Fibroblast of the conjunctiva (primary cell): Measurements from ENCODE around the gene DRG1.
"Not testable (repeated sequence)": the region's sequence is repeated elsewhere in the genome, so short reads cannot be mapped to it uniquely, and the experiment has no call there.

Source experiments
- DNase-seq: peaks from one replicate; pipeline ENCODE4 v3.0.0-alpha.2; 2010; ENCODE audit warnings: low read depth

DRG1 gene, protein sequence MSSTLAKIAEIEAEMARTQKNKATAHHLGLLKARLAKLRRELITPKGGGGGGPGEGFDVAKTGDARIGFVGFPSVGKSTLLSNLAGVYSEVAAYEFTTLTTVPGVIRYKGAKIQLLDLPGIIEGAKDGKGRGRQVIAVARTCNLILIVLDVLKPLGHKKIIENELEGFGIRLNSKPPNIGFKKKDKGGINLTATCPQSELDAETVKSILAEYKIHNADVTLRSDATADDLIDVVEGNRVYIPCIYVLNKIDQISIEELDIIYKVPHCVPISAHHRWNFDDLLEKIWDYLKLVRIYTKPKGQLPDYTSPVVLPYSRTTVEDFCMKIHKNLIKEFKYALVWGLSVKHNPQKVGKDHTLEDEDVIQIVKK

DNA sequence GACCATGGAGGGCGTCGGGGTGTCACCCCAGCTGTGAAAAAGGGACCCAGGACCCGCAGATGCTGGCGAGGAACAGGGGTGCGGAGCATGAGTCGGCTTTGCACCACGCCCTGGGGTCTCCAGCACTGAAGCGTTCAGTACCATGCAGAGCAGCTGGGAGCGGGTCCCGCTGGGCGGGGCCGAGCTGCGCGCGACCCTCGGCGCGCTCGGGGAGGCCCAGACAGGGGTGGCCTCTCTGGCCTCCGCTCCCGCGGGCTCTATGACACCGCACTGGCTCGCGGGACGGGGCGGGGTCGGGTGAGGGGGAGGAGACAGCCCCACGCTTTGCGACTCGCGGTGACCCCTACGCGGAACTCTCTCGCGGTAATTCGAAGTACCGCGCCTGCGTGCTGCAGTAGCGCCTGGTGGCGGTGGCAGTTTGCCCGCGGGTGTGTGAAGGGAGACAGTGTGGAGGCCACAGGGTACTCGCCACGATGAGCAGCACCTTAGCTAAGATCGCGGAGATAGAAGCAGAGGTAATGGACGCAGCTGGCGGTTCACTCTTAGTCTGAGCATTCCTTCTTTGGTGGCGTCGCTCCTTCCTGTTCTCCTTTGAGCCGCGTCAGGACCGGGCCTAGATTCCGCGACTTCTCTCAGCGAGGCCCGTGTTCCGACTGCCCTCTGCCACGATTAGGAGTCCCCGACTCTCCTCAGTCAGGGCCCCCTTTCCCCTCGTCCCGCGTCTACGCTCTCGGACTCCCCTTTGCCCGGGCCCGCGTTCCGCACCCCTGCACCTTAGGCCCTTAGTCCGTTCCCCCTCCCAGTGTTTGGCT, at the start of gene DRG1:
Gene DRG1, plus strand, starts transcription at position 394 of the 812 bp plus-strand sequence. Its CDS starts 80 bp downstream, at position 474.
- DNase-seq, result peak; percentile 92

DNA sequence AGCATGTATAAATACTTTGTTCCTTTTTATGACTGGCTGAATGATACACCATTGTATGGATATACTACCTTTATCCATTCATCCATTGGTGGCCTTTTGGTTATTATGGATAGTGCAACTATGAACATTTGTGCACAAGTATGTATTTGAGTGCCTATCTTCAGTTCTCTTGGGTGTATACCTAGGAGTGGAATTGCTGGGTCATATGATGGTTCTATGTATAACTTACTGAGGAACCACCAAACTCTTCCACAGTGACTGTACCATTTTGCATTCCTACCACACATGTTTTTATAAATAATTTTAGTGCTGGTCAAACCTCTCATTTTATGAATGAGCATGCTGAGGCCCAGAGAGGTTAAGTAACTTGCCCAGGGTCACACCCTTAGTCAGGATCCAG, 49.4 kb upstream of the DRG1 start:
- DNase-seq, result no peak

DNA sequence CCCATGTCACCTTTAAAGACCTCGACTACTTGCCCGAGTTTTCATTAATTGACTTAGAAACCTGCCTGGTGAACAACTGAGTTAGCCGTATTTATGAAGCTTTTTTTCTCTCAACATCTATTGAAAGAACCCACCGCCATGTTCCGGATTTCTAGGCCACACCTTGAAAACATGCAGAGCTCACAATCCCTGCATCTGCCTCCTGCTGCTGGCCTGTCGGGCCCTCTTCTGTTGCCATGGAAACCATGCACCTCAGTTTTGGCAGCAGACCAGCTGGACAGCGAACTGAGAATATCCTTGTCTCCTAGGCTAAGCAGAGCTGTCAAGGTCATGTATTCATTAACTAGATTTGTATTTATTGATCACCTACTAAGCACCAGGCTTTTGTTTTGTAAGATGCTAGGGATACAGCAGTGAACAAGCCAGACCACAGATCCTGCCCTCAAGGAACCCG, 49.0 kb upstream of the DRG1 start:
- no peak for DNase-seq

DNA sequence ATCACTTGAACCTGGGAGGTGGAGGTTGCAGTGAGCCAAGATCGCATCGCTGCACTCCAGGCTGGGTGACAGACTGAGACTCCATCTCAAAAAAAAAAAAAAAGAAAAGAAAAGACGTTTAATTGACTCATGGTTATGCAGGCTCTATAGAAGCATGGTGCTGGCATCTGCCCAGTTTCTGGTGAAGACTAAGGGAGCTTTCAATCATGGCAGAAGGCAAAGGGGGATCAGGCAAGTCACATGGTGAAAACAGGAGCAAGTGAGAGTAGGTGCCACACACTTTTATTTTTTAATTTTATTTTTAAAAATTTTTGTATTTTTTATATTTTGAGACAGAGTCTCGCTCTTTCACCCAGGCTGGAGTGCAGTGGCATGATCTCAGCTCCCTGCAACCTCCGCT, 44.9 kb upstream of the DRG1 start:
- DNase-seq, result no peak

DNA sequence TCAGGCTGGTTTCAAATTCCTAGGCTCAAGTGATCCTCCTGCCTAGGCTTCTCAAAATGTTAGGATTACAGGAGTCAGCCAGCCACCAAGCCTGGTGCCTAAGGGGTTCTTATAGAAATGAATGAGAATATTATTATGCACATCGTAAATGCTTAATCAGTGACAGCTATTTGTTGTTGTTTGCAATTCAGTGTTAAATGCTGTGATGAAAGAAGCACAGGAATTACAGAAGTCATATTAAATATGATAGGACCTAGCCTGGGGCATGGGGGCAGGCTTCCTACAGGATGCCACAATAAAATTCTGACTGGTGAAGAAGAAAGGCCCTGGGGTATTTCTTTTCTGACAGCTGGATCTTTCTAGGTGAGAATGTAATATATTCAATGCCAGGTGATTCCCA, 39.4 kb upstream of the DRG1 start:
- no peak for DNase-seq

DNA sequence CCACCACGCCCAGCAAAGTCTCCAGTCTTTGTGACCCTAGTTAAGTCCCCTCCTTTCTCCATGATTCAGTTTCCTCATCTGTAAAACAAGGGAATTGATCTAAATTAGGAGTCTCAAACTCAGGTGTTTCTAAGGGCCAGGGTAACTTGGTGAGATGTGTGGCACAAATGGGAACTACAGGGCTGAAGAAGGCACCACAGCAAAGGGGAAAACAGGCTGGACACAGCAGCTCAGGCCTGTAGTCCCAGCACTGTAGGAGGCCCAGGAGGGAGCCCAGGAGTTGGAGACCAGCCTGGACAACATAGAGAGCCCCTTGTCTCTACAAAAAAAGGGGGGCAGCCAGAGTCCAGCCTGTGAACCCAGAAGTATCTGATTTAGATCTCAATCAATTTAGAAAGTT, 37.7 kb upstream of the DRG1 start:
- no peak for DNase-seq

DNA sequence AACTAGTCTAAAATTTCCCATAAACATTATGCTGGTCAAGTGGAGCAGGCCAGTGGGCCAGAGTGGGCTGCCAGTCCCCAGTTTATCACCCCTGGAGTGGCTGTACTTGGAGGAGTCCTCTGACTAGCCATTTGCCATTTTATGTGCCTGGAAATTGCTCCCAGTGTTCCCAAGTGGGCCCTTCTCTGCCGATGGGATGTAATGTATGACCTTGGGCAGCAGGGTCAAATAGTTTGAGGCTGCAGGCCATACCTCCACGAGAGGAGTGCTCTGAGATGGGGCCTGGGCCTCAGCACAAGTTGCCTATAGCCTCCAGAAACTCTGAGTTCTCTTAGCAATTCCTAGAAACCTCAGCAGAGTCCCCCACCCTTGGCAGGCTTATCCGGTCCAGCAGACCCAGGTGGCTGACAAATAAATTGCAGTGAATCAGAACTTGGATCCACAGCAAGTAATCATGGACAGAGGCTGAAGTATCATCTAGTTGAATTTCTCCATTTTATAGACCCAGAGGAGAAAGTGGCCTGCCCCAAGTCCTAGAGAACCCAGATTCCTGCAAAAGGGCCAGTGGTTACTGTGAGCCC, 35.4 kb upstream of the DRG1 start:
- DNase-seq, result no peak

DNA sequence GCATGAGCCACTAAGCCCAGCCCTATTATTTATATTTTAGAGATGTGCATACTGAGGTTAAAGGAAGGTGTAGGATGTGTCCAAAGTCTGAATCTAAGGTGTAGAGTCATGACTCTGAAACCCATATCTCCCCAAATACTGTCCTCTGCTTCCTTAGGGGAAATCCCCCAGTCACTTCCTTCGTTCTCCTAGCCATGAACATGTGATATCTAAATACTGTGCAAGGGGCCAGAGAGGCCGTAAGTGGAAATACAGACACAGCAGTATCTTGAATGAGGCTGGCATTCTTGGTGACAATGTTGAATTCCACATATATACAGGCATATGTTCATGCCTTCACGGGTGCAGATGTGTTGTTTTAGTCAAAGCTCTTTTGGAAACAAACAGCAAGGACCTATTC, 32.0 kb upstream of the DRG1 start:
- DNase-seq, result no peak

DNA sequence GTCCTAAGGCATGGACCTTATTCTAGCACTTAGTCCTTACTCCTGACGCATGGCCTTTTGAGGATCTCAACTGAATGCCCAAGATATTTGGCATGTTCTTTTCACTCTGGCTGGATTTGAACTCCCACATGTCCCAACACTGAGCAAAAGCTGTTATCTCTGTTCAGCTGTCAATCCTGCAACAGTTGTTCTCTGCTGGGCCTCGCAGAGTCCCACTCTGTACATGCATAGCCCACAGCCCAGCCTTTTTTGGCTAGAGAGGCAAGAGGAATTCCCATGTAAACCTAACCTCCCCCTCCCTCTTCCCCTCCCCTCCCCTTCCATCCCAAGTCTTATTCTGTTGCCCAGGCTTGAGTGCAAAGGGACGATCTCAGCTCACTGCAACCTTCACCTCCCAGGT, 21.8 kb upstream of the DRG1 start:
- DNase-seq, result no peak

DNA sequence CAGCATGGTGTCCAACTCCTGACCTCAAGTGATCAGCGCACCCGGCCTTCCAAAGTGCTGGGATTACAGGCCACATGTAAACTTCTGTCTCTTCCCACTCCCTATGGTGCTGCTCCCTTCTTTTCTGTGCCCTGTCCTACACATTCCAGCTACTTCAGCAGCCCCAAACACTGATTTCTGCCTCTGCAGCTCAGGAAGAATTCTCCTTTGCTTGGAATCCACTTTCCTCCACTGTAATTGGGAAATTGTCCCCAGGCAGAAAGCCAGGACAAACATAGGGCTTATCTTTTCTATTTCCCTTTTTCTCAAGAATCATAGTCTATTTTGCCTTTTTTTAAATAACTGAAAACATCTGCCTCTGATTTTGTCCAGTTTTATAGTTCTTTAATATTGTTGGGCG, 21.3 kb upstream of the DRG1 start:
- no peak for DNase-seq

DNA sequence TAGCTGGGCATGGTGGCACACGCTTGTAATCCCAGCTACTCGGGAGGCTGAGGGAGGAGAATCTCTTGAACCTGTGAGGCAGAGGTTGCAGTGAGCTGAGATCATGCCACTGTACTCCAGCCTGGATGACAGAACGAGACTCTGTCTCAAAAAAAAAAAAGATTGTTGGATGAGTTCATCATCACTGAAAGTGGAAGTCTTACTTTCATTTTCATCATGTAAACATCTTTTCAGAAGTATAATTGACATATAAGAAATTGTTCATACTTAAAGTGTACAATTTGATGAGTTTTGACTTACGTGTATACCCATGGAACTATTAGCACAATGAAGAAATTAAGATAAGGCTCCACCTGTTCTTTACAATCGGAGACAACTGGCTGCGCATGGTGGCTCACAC, 20.8 kb upstream of the DRG1 start:
- not testable (repeated sequence) for DNase-seq

DNA sequence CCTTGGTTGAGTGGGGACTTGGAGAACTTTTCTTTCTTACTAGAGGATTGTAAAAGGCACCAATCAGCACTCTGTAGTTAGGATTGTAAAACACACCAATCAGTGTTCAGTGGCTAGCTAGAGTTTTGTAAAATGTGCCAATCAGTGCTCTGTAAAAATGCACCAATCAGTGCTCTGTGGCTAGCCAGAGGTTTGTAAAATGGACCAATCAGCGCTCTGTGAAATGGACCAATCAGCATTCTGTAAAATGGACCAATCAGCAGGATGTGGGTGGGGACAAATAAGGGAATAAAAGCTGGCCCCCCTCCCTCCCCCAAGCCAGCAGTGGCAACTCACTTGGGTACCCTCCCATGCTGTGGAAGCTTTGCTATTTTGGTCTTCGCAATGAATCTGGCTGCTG, 5.5 kb upstream of the DRG1 start:
- DNase-seq, result no peak

DNA sequence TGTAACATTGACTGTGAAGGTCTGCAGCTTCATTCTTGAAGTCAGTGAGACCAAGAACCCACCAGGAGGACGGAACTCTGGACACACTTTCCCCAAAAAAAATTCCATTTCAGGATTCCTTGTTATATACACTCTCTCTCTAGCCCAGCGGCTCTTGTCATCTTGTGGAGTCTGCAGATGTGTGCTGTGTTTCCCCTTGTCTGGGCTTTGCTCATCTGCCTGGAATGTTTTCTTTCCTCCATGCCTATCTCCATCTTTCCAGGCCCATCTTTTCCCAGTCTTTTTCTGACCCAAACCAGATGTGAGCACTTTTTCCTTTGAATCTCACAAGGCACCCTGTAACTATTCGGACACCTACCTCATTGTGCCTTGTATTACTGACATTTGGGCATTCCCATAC, 5.1 kb upstream of the DRG1 start:
- no peak for DNase-seq

DNA sequence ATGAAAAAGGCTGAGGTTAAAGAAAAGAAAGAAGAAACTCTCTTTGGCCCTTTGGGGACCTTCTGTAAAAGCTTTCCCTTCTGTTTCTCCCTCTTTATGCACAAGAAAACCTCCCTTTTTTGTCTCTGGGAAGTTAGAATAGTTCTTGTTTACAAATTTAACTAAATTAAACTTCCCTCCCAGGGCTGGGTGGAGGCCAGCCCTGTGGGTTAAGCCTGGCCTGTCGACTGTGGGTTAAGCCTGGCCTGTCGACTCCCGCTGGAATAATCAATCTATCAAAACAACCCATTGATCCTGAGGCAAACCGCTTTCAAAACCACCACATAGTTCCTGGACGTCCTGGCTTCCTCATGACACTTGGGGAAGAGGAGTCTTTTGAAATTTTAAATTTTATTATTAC, 1.2 kb upstream of the DRG1 start:
- DNase-seq, result no peak

DNA sequence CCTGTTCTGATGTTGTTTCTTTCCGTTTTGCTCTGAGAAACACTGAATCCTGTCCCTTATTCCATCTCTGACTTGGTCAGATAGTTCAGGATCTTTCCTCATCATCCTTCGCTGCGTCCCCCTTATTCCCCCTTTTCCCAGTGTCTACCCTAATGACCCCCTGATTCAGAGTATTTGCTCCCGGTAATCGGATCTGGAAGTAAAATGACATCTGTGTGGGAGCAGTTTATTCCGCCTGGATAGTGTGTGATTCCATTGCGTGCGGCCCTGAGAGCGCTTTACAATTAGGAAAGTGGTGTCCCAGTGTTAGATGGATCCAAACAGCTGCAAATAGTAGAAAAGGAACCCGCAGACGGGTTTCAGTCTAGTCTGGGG, 606 bp downstream of the DRG1 start:
- DNase-seq, result no peak

DNA sequence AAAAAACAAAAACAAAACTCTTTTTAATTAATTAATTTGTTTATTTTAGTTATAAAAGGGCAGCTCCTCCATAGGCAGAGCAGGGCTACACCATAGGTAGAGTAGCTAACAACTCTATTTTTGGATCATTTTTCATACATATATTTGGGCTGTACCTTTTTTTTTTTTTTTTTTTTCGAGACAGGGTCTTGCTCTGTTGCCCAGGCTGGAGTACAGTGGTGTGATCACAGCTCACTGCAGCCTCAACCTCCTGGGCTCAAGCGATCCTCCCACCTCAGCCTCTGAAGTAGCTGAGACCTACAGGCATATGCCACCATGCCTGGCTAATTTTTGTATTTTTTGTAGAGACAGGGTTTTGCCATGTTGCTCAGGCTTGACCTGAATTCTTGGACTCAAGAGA, 2.9 kb downstream of the DRG1 start:
- not testable (repeated sequence) for DNase-seq

DNA sequence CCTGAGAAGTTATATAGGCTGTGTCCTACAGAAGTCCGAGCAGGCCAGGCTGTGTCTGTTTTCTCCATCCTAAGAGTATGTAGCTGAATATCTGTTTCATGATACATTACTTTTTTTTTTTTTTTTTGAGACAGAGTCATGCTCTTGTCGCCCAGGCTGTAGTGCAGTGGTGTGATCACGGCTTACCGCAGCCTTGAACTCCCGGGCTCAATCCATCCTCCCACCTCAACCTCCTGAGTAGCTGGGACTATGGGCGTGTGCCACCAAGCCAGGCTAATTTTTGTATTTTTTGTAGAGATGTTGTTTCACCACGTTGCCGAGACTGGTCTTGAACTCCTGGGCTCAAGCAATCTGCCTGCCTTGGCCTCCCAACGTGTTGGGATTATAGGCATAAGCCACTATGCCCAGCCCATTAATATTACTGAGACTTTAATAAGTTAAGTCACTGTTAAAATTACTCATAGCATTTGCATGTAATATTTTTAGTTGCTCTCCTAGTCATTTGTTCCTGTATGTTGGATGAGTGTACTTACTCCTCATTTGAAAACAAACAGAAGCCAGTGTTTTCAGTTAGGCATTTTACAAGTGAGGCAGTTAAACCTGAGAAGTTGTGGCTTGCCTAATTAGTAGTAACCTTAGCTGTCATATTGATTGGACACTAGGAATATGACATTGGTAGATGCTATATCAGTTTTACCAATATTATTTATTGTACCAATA, 26.1 kb downstream of the DRG1 start:
- DNase-seq, result no peak

DNA sequence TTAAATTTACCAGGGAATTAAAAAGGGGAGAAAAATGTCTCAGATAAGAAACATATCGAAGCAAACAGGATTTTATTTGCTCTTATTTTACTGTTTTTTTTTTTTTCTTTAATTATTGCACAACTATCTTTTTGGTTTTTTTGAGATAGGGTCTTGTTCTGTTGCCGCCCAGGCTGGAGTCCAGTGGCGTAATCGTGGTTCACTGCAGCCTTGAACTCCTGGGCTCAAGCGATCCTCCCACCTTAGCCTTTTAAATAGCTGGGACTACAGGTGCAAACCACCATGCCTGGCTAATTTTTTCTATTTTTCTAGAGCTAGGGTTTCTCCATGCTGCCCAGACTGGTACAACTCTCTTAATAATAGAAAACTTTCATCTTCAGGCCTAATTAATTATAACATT, 32.5 kb downstream of the DRG1 start:
- no peak for DNase-seq

DNA sequence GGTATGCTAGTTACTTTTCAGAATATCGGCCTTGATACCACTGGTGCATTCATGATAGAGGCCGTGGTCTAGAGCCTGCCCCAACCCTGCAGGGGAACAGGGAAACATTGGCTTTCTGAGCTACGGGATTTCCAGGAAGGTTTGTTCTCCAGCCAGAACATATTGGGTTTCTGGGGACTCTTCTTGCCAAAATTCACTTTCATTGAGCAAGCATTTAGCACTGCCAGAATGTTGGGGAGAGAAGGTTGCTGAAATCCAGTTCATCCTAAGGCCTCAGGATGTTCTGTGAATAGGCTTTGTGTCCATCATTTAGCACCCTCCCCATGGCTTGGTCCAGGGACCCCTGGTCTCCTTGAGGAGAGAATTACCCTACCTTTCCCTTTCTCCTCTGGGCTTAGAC, 36.7 kb downstream of the DRG1 start:
- no peak for DNase-seq

DNA sequence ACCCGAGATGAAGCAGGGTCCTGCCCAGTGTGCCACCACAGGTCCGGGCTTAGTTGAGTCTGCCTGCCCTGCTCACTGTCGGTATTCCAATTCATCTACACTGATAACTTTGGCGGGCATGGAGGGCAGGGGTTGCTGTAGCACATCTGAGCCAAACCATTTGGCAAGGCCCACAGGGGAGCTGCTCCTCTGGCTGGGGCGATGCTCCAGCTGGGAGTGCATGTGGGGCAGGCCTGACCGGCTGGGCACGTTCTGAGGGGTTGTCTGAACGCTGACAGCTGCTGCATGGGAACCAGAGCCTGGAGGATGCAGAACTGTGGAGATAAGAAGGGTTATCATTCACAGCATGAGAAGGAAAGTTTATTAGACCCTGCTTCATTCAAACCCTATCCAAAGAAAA, 40.4 kb downstream of the DRG1 start:
- no peak for DNase-seq

DNA sequence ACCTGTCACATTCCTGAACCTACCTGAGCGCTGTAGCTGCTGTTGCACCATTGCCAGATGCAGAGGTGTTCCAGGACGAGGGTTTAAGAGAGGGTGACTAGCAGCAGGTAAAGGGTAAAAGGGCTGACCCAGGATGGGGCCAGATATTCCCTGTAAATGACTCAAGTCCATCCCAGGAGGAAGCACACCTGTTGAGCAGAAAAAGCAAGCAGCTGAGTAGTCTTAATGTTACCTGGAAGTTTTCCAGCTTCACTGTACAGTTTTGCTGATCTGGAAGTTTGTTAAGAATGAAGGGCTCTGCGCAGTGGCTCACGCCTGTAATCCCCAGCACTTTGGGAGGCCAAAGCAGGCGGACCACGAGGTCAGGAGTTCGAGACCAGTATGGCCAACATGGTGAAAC, 41.3 kb downstream of the DRG1 start:
- DNase-seq, result no peak

DNA sequence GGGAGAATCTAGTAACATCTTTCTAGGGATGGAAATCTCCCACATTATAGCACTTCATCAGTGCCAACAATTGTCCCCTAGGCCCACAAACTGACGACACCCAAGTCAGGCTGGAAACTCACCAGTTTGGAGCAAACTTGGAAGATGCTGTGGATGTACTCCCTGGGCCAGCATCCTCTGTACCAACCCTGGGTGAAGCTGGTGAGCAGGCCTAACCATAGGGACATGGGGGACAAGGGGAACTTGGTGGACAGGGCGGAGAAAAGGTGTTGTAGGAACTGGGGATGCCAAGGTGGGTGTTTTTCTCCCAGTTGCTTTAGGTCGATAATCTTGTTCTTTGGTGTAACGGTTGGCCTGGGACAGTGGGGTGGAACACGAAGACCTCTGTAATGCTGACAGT, 42.2 kb downstream of the DRG1 start:
- no peak for DNase-seq
